GM19438 (cell line): ENCODE results near the gene FGF7.
"Not testable (repeated sequence)": the region's sequence is repeated elsewhere in the genome, so short reads cannot be mapped to it uniquely, and the experiment has no call there.

Source experiments
- ATAC-seq: cut with Tn5 transposase; IDR thresholded peaks from one replicate; pipeline ENCODE4 v1.9.1; 2021; ENCODE audit warnings: low read depth; ENCODE audit not compliant: unreplicated experiment

The FGF7 gene

GRCh38 chr15:49438962-49439631, 16.1 kb downstream of the FGF7 start:
- ATAC-seq: peak; percentile 75

- ATAC-seq: no peak
Observed at GRCh38 chr15:49439678-49440395, 16.8 kb downstream of the FGF7 start.

DNA sequence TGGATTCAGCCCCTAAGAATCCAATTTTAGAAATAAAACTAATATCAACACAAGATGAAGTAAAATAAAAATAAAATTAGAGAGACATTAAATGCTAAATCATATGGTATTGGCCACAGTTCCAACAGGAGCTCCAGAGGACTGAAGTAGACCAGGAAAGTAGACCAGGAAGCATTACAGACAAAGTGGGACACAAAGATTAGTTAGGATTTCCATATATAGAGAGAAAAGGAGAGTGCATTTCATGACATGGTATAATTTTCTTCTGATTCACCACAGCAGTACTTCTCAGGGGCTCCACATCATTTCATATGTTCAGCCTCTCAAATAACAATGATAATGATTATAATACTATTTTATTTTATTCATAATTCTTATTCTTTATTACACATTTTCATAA, 18.3 kb downstream of the FGF7 start:
- no peak for ATAC-seq

GRCh38 chr15:49441816-49442215, 18.8 kb downstream of the FGF7 start:
- no peak for ATAC-seq

DNA sequence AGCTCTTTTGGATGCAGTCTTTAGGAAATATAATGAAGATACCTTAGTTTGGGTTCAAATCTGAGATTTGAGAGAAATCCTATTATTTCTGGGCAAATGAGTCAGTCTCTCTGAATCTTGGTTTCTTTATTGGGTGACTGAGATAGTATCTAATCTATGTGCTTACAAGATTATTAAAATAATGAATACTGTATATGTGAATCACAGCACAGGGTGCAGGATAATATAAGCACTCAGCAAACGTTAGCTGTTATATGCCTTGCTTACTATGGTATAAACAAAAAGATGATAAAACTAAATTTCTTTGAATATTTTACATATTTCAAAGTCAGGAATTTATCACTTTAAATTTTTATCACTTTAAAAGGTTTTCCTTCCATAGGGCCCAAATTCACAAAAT, 29.6 kb downstream of the FGF7 start:
- ATAC-seq: no peak

GRCh38 chr15:49456166-49456565, 33.1 kb downstream of the FGF7 start:
- ATAC-seq: no peak

DNA sequence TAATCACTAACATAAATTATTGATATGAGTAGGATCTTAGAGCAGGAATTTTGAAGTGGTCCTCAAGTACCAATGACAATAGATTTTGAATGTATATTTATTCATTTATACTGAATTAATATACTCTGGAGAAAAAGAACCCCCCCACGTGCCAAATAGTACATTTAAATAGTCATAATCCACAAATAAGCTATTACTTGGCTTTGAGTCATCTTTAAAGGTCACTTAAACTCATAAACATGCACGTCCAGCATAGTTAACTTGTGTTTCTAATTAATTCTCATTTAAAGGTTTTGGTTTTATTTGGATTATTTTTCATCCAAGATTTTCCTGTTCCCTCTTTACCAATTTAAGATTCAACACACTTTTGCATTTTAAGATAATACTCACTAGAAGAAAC, 35.1 kb downstream of the FGF7 start:
- no peak for ATAC-seq

GRCh38 chr15:49460411-49460941, 37.4 kb downstream of the FGF7 start:
- ATAC-seq: no peak

GRCh38 chr15:49462232-49462844, 39.3 kb downstream of the FGF7 start:
- ATAC-seq: no peak

DNA sequence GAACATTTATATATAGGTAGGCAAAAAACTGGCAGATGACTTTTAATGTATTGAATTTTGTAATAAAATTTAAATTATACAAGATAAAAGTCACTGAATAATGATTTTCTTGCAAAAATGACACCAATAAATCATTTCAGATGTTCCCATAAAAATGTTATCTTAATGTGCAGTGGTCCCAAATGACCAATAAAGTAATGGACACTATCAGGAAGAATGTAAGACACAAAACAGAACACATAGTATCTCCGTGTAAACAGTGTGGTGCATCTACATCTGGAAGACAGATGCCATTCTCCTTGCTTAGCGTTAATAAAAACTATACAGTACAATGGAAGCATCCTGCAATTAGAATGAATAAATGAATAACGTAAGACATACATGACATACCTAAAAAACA, 41.5 kb downstream of the FGF7 start:
- no peak for ATAC-seq

GRCh38 chr15:49466119-49466518, 43.1 kb downstream of the FGF7 start:
- ATAC-seq: no peak

DNA sequence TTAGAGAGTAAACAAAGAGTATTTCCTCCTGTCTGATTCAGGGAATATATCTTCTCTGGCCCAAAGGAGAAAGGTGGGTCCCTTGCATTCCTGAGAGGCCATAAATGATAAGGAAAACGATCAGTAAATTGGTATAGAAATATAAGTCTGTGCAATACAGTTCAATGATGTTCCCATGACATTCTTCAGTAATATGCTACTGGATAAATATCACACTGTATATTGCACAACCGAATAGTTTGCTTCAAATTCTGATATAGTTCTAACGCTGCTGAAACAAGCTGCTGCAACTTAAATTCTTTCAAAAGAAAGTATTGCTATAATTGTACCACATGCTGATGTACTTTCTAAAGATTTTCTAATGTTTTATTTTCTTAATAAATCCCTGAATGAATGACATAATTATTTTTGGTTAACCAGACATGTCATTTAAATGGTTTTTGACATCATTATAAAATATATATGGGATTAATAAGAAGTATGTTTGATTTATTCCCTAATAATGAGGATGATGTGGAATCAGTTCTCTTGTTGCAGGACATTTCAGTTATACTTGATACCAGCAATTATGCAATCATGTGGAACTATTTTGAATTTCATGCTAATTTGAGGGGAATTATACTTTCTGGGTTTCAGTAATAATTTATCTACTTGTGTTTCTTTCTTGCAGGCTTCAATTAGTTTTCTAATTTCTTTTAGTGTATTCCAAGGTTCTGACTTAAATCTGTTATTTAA, 44.9 kb downstream of the FGF7 start:
- no peak for ATAC-seq

GRCh38 chr15:49468481-49468839, 45.4 kb downstream of the FGF7 start:
- ATAC-seq: no peak

DNA sequence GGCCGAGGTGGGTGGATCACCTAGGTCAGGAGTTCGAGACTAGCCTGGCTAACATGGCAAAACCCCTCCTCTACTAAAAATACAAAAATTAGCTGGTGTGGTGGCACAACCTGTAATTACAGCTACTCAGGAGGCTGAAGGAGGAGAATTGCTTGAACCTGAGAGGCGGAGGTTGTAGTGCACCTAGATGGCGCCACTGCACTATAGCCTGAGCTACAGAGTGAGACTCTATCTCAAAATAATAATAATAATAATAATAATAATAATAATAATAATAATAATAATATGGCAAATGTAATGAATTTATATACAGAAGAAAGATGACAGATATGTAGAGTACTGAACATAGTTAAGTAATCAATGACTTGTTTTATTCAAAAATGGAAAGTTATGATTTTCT, 48.2 kb downstream of the FGF7 start:
- not testable (repeated sequence) for ATAC-seq

GRCh38 chr15:49471733-49472132, 48.7 kb downstream of the FGF7 start:
- ATAC-seq: no peak

- no peak for ATAC-seq
Observed at GRCh38 chr15:49472338-49472737, 49.3 kb downstream of the FGF7 start.

- no peak for ATAC-seq
Observed at GRCh38 chr15:49473031-49473430, 50.0 kb downstream of the FGF7 start.

DNA sequence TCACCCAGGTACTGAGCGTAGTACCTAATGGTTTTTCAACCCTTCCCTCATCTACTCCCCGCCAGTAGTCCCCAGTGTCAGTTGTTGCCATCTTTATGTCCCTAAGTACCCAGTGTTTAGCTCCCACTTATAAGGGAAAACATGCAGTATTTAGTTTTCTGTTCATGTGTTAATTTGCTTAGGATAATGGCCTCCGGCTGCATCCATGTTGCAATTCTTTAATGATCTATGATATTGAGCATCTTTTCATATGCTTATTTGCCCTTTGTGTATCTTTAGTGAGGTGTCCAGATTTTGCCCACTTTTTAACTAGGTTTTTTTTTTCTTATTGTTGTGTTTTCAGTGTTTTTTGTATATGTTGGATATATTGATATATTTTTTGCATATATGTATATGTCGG, 55.0 kb downstream of the FGF7 start:
- ATAC-seq: not testable (repeated sequence)

GRCh38 chr15:49478982-49479381, 55.9 kb downstream of the FGF7 start:
- ATAC-seq: not testable (repeated sequence)

DNA sequence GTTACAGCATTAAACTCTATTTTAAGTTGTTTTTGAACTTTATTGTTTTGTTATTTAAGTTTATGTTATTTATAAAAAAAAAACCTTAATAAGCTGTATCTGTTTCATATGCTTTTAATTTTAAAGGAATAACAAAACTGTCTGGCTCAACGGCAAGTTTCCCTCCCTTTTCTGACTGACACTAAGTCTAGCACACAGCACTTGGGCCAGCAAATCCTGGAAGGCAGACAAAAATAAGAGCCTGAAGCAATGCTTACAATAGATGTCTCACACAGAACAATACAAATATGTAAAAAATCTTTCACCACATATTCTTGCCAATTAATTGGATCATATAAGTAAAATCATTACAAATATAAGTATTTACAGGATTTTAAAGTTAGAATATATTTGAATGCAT, 62.4 kb downstream of the FGF7 start:
- not testable (repeated sequence) for ATAC-seq

DNA sequence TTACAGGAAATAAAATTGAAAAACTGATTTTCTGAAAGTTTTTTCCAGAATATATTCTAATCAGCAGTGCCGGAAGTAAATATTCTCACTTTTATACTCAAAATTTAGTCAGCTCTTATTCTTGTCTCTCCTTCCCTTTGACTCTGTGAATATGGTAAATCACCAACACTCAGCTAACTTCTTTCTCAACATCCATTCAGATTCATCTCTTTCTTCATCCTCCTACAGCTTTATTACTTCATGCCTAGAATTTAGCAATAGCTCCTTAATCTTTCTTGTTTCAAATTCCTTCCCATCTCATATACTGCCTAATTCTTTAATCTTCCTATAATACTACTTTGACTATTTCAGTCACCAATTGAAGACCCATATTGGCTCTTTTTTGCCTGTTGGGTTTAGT, 67.9 kb downstream of the FGF7 start:
- ATAC-seq: no peak
